ENCODE data around the gene NGEF.

The NGEF gene

DNA sequence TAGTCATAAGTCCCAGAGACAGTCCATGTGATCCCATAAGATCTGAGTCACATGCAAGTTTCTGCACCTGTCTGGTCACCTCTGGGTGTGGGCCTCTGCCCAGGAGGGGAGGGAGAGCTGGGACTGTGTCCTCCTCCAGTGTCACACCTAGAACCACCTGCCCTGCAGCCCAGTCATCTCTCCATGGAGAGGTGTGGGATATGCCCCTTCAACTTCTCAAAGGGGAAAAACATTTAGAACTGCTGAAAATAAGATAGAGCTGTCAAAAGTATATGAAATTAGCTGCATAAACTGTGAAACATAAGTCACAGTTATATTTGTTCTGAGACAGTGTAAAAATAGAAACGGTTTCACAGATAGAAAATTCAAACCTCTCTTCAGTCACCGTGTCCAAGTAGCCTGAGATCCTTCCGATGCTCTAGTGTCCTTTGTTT is 55.4 kb downstream of the NGEF start:
- DNase-seq (ENCODE audit: low spot score): peak; percentile 32
- TF ChIP-seq, protein P1, sequence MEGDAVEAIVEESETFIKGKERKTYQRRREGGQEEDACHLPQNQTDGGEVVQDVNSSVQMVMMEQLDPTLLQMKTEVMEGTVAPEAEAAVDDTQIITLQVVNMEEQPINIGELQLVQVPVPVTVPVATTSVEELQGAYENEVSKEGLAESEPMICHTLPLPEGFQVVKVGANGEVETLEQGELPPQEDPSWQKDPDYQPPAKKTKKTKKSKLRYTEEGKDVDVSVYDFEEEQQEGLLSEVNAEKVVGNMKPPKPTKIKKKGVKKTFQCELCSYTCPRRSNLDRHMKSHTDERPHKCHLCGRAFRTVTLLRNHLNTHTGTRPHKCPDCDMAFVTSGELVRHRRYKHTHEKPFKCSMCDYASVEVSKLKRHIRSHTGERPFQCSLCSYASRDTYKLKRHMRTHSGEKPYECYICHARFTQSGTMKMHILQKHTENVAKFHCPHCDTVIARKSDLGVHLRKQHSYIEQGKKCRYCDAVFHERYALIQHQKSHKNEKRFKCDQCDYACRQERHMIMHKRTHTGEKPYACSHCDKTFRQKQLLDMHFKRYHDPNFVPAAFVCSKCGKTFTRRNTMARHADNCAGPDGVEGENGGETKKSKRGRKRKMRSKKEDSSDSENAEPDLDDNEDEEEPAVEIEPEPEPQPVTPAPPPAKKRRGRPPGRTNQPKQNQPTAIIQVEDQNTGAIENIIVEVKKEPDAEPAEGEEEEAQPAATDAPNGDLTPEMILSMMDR (IDR thresholded peaks at IDR 0.05; ENCODE audit: extremely low read depth, missing control alignments): no peak

DNA sequence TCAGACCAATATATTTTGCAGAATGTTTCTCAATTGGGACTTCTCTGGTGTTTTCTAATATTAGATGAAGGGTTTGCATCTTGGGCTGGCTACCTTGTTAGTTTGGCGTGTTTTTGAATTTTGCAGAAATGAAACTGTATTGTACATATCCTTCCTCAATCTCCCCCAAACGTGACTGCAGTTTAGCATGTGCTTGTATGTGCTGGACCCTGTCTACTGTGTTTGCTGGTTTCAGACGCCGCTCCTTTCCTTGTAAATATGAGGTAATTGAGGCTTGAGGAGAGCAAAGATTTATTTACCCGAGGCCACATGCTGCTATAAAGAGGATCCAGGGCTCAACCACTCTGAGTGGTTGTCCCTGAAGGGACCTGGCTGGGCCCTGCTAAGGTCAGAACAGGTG is 57.2 kb downstream of the NGEF start:
- DNase-seq (ENCODE audit: low spot score): peak; percentile 34
- TF ChIP-seq, protein P1 (IDR thresholded peaks at IDR 0.05; ENCODE audit: extremely low read depth, missing control alignments): no peak

DNA sequence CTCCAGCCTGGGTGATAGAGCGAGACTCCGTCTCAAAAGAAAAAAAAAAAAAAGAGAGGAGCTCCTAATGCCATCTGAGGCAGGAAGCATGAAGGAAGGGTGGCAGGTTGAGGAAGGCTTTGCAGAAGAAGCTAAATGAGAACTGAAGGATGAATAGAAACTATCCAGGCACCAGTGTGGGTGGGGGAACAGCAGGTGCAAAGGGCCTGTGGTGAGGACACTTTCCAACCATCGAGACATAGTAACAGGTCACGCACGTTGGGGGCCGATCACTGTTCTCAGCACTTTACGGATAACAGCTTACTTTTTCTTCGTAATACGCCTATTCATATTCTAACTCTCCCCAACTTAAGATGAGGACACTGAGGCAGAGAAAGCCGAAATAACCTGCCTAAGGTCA is 58.4 kb downstream of the NGEF start:
- TF ChIP-seq, protein P1 (IDR thresholded peaks at IDR 0.05; ENCODE audit: extremely low read depth, missing control alignments): no peak
- DNase-seq (ENCODE audit: low spot score): no peak

DNA sequence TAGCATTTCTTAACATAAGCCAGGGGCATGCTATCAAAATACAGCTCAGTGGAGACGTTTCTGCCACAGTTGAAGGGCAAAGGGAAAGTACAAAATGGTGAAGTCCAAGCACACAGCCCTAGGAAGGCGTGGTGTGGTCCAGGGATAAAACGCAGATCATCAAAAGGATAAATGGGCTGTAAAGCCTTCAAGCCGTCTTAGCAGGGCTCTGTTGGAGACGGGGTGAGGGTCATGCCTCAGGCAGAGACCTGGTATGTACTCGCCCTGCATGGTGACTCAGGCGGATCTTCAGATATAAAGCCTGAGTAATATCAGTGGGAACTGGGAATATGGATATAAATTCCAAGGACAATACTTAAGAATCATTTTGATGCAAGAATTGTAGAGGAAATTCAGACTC is 61.2 kb downstream of the NGEF start:
- TF ChIP-seq, protein P1 (IDR thresholded peaks at IDR 0.05; ENCODE audit: extremely low read depth, missing control alignments): no peak
- DNase-seq (ENCODE audit: low spot score): no peak

DNA sequence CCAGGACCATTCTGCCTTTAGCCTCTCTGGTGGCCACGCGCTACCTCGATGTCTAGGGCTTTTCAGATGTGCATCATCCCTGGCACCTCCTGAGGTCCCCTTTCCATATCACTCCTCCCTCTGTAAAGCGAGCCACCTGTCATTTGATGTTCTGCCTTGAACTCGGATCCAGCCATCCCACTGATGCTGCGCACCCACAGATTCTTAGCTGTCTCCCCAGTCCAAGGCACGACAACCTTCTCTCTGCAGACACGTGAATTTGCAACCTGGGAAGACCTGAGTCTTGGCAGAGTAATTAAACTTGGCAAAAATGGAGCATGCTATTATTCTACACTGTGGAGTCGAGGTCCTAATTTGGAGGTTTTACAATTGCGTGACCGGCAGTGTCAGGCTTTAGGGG is 61.9 kb downstream of the NGEF start:
- no peak for DNase-seq (ENCODE audit: low spot score)
- TF ChIP-seq, protein P1 (IDR thresholded peaks at IDR 0.05; ENCODE audit: extremely low read depth, missing control alignments): no peak

DNA sequence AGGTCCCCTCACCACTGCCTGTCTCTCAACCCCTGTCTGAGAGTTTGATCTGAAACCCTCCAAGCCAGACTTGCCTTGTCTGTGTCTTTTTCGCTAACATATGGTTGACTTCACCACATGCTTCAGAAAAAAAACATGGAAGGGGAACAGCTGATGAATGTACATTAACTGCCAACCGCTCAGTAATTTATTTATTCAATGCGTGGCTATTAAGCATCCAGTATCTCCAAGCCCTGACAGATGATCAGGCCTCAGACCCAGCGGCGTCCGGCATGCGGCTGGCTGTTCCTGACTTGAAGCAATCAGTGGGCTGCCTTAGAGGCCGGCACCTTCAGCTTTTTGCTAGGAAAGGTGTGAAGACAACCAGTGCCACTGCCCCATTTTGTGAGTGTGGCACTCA is 62.3 kb downstream of the NGEF start:
- no peak for DNase-seq (ENCODE audit: low spot score)
- TF ChIP-seq, protein P1 (IDR thresholded peaks at IDR 0.05; ENCODE audit: extremely low read depth, missing control alignments): no peak

DNA sequence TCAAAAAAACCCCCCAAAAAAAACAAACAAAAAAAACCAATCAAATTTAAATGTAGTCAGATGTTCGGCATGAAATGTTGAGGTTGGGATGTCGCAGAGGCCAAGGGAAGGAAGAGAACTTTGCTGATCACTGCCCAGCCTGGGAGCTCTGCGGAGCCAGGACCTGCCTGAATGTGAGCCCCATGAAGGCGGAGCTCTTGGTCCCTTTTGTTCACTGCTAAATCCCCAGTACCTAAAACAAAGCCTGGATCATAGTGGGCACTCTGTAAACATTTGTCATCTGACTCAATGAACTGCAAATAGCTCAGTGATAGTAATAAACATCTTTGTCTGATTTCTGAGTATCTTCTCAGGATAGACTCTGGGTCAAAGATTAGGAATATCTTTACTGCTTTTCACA is 64.0 kb downstream of the NGEF start:
- TF ChIP-seq, protein P1 (IDR thresholded peaks at IDR 0.05; ENCODE audit: extremely low read depth, missing control alignments): no peak
- no peak for DNase-seq (ENCODE audit: low spot score)
